ENCODE results near the gene CLDN18.

CLDN18 gene

GRCh38 chr3:138027821-138028220 is 17.9 kb downstream of the CLDN18 start:
- Histone ChIP-seq H3K36me3 (ENCODE audit: insufficient read depth, low read length) (no peaks in the 10 kb centered on the region), H3K27me3 (ENCODE audit: insufficient read depth, low read length) (no peaks in the 10 kb centered on the region), H3K9ac (ENCODE audit: low read depth, low read length) (no peak overlapping the region), H3K4me1 (ENCODE audit: insufficient read depth, low read length) (no peaks in the 10 kb centered on the region), H3K4me3 (ENCODE audit: low read length) (no peak overlapping the region), H3K9me3 (ENCODE audit: insufficient read depth, low read depth, low read length) (no peaks in the 10 kb centered on the region), H3K27ac (ENCODE audit: low read depth, low read length) (no peak overlapping the region)
- WGBS, result 87% methylated on average over 5 of the region's 5 CpGs

DNA sequence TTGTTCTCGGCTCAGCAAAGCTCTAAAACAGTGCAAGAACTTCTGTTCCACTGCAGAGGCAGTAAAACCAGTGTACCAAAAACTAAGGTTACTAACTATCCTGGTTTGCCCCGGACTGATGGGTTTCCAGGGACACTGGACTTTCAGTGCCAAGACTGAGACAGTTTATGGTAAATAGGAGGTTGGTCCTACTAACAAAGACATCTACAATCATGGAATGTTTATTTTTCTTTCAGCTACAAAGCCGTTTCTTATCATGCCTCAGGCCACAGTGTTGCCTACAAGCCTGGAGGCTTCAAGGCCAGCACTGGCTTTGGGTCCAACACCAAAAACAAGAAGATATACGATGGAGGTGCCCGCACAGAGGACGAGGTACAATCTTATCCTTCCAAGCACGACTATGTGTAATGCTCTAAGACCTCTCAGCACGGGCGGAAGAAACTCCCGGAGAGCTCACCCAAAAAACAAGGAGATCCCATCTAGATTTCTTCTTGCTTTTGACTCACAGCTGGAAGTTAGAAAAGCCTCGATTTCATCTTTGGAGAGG is 20.8 kb downstream of the CLDN18 start:
- no peaks in the 10 kb centered on the region for H3K36me3 ChIP-seq (ENCODE audit: insufficient read depth, low read length)
- H3K9ac ChIP-seq (ENCODE audit: low read depth, low read length), result no peak overlapping the region
- WGBS, result 94% methylated on average over 11 of the region's 11 CpGs
- H3K4me3 ChIP-seq (ENCODE audit: low read length), result no peak overlapping the region
- no peak overlapping the region for H3K27ac ChIP-seq (ENCODE audit: low read depth, low read length)
- H3K27me3 ChIP-seq (ENCODE audit: insufficient read depth, low read length), result no peaks in the 10 kb centered on the region
- no peaks in the 10 kb centered on the region for H3K4me1 ChIP-seq (ENCODE audit: insufficient read depth, low read length)
- H3K9me3 ChIP-seq (ENCODE audit: insufficient read depth, low read depth, low read length), result no peaks in the 10 kb centered on the region

- 83% methylated on average over 1 of the region's 3 CpGs for WGBS
- no peaks in the 10 kb centered on the region for H3K4me1 ChIP-seq (ENCODE audit: insufficient read depth, low read length)
These were observed 21.6 kb downstream of the CLDN18 start for GRCh38 chr3:138031536-138031935.

GRCh38 chr3:138032567-138032966 is 22.6 kb downstream of the CLDN18 start:
- H3K27ac ChIP-seq (ENCODE audit: low read depth, low read length), result no peak overlapping the region
- no peaks in the 10 kb centered on the region for H3K9me3 ChIP-seq (ENCODE audit: insufficient read depth, low read depth, low read length)
- no peaks in the 10 kb centered on the region for H3K27me3 ChIP-seq (ENCODE audit: insufficient read depth, low read length)
- H3K4me3 ChIP-seq (ENCODE audit: low read length), result no peak overlapping the region
- no peak overlapping the region for H3K9ac ChIP-seq (ENCODE audit: low read depth, low read length)
- WGBS, result 91% methylated on average over 3 of the region's 3 CpGs
- no peaks in the 10 kb centered on the region for H3K36me3 ChIP-seq (ENCODE audit: insufficient read depth, low read length)
- no peaks in the 10 kb centered on the region for H3K4me1 ChIP-seq (ENCODE audit: insufficient read depth, low read length)

More at GRCh38 chr3:138031536-138031935, 21.6 kb downstream of the CLDN18 start:
- no peak overlapping the region for H3K27ac ChIP-seq (ENCODE audit: low read depth, low read length)
- no peaks in the 10 kb centered on the region for H3K27me3 ChIP-seq (ENCODE audit: insufficient read depth, low read length)
- no peak overlapping the region for H3K4me3 ChIP-seq (ENCODE audit: low read length)
- H3K9me3 ChIP-seq (ENCODE audit: insufficient read depth, low read depth, low read length), result no peaks in the 10 kb centered on the region
- no peak overlapping the region for H3K9ac ChIP-seq (ENCODE audit: low read depth, low read length)
- H3K36me3 ChIP-seq (ENCODE audit: insufficient read depth, low read length), result no peaks in the 10 kb centered on the region

DNA sequence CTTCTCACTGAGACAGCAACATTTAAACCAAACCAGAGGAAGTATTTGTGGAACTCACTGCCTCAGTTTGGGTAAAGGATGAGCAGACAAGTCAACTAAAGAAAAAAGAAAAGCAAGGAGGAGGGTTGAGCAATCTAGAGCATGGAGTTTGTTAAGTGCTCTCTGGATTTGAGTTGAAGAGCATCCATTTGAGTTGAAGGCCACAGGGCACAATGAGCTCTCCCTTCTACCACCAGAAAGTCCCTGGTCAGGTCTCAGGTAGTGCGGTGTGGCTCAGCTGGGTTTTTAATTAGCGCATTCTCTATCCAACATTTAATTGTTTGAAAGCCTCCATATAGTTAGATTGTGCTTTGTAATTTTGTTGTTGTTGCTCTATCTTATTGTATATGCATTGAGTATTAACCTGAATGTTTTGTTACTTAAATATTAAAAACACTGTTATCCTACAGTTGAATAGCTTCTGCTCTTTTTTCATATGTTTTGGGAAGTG is 23.3 kb downstream of the CLDN18 start:
- Histone ChIP-seq H3K9me3 (ENCODE audit: insufficient read depth, low read depth, low read length) (no peaks in the 10 kb centered on the region), H3K9ac (ENCODE audit: low read depth, low read length) (no peak overlapping the region), H3K4me1 (ENCODE audit: insufficient read depth, low read length) (no peaks in the 10 kb centered on the region), H3K27ac (ENCODE audit: low read depth, low read length) (no peak overlapping the region), H3K4me3 (ENCODE audit: low read length) (no peak overlapping the region), H3K27me3 (ENCODE audit: insufficient read depth, low read length) (no peaks in the 10 kb centered on the region), H3K36me3 (ENCODE audit: insufficient read depth, low read length) (no peaks in the 10 kb centered on the region)
- 100% methylated on average over 2 of the region's 2 CpGs for WGBS

GRCh38 chr3:138034918-138035317 is 25.0 kb downstream of the CLDN18 start:
- H3K27ac ChIP-seq (ENCODE audit: low read depth, low read length), result no peak overlapping the region
- no peak overlapping the region for H3K9ac ChIP-seq (ENCODE audit: low read depth, low read length)
- 84% methylated on average over 1 of the region's 1 CpG for WGBS
- H3K27me3 ChIP-seq (ENCODE audit: insufficient read depth, low read length), result no peaks in the 10 kb centered on the region
- no peaks in the 10 kb centered on the region for H3K4me1 ChIP-seq (ENCODE audit: insufficient read depth, low read length)
- H3K36me3 ChIP-seq (ENCODE audit: insufficient read depth, low read length), result no peaks in the 10 kb centered on the region
- no peak overlapping the region for H3K4me3 ChIP-seq (ENCODE audit: low read length)
- H3K9me3 ChIP-seq (ENCODE audit: insufficient read depth, low read depth, low read length), result no peaks in the 10 kb centered on the region

DNA sequence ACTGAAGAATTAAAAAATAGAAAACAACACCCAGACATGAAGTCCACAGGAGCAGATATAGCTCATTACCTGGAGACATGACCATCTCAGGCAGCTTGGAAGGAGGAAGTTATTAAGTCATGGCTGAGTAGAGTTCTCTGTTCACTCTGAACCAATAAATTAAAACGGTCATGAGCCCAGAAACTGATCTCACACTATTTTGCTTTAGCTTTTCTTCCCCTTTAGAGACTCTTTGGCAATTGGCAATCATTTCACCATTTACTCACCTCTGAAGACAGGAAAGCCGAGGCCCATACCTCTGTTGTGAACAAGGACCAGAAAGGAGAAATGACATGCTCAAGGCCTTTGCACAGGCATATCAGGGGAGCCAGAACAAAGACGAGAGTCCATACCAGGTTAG is 26.6 kb downstream of the CLDN18 start:
- H3K4me3 ChIP-seq (ENCODE audit: low read length), result no peak overlapping the region
- no peaks in the 10 kb centered on the region for H3K36me3 ChIP-seq (ENCODE audit: insufficient read depth, low read length)
- H3K4me1 ChIP-seq (ENCODE audit: insufficient read depth, low read length), result no peaks in the 10 kb centered on the region
- H3K27me3 ChIP-seq (ENCODE audit: insufficient read depth, low read length), result no peaks in the 10 kb centered on the region
- H3K9me3 ChIP-seq (ENCODE audit: insufficient read depth, low read depth, low read length), result no peaks in the 10 kb centered on the region
- 86% methylated on average over 3 of the region's 3 CpGs for WGBS
- no peak overlapping the region for H3K9ac ChIP-seq (ENCODE audit: low read depth, low read length)
- H3K27ac ChIP-seq (ENCODE audit: low read depth, low read length), result no peak overlapping the region

DNA sequence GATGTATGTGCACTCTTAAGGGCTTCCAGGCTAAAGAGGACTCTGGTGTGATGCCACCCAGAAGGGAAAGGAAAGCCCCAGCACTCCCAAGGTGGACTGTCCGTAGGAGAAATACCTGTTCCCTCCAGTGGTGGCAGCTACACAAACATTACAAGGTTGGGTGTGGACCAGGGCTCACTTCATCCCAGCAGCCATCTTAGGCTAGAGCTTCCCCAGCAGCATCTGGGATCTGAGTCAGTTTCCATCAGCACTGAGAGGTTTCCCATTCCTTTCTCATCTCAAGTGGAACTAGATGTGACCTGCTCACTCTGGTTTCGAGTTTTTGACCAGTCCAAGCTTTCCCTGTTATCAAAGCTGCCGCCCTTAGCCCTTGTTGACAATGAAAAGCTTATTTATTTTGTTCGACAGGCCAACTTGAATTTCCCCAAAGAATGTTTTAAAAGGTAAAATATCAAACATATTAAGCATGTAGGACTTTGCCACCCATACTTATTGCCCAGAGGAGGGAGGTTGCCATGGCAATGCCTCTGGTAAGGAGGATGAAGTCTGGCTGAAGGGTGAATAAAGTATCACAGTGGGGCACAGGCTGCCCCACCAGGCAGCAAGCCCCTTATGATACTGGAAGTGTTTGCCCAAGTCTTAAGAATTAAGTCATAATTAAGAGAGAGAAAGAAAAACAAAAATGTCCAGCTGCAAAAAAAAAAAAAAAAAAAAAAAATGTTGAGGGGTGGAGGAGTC is 28.9 kb downstream of the CLDN18 start:
- WGBS, result 94% methylated on average over 4 of the region's 4 CpGs
- H3K4me3 ChIP-seq (ENCODE audit: low read length), result no peak overlapping the region

GRCh38 chr3:138042043-138042442 is 32.1 kb downstream of the CLDN18 start:
- Histone ChIP-seq H3K9me3 (ENCODE audit: insufficient read depth, low read depth, low read length) (no peaks in the 10 kb centered on the region), H3K9ac (ENCODE audit: low read depth, low read length) (no peak overlapping the region), H3K27ac (ENCODE audit: low read depth, low read length) (no peak overlapping the region), H3K27me3 (ENCODE audit: insufficient read depth, low read length) (no peaks in the 10 kb centered on the region), H3K36me3 (ENCODE audit: insufficient read depth, low read length) (no peaks in the 10 kb centered on the region), H3K4me1 (ENCODE audit: insufficient read depth, low read length) (peaks cover 7% of the 10 kb centered on the region), H3K4me3 (ENCODE audit: low read length) (no peak overlapping the region)
- 94% methylated on average over 2 of the region's 2 CpGs for WGBS

More for the DNA sequence above, 28.9 kb downstream of the CLDN18 start:
- no peaks in the 10 kb centered on the region for H3K4me1 ChIP-seq (ENCODE audit: insufficient read depth, low read length)
- H3K9me3 ChIP-seq (ENCODE audit: insufficient read depth, low read depth, low read length), result no peaks in the 10 kb centered on the region
- no peaks in the 10 kb centered on the region for H3K27me3 ChIP-seq (ENCODE audit: insufficient read depth, low read length)
- H3K36me3 ChIP-seq (ENCODE audit: insufficient read depth, low read length), result no peaks in the 10 kb centered on the region
- no peak overlapping the region for H3K27ac ChIP-seq (ENCODE audit: low read depth, low read length)
- H3K9ac ChIP-seq (ENCODE audit: low read depth, low read length), result no peak overlapping the region

DNA sequence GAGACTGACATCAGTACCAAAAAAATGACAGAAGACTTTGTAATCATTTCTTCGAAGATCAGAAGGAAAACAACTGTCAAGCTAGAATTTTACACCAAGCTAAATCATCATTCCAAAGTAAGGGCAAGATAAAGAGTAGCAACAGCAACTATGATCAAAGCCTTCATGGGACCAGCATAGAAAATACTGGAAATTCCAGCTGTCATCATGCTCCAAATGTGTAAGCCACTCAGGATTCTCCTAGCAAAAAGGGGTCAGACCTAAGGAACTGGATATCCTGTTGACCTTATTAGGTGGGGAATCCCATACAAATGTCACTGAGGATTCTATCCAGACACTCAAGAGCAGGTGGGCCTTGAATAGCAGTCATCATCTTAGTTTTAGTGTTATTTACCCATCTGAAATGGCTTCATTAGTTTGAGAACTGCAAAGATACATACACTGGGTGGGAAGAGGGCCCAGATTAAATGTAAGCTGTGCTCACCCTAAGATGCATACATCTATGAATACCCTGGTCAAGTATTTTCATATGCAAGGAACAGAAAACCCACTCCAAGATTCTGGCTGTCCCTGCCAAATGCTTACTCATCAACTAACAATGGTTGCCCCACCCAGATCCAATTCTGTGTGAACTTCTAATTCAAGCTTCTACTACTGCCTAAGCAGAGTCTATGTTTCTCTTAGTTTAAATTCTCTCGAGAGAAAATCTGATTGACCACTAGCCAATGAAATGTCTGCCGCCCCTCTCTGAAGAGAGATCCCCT is 33.5 kb downstream of the CLDN18 start:
- Histone ChIP-seq H3K36me3 (ENCODE audit: insufficient read depth, low read length) (no peaks in the 10 kb centered on the region), H3K9me3 (ENCODE audit: insufficient read depth, low read depth, low read length) (no peaks in the 10 kb centered on the region), H3K27ac (ENCODE audit: low read depth, low read length) (no peak overlapping the region), H3K4me1 (ENCODE audit: insufficient read depth, low read length) (peaks cover 16% of the 10 kb centered on the region), H3K4me3 (ENCODE audit: low read length) (no peak overlapping the region), H3K9ac (ENCODE audit: low read depth, low read length) (no peak overlapping the region), H3K27me3 (ENCODE audit: insufficient read depth, low read length) (no peaks in the 10 kb centered on the region)
- WGBS, result 93% methylated on average over 3 of the region's 3 CpGs

DNA sequence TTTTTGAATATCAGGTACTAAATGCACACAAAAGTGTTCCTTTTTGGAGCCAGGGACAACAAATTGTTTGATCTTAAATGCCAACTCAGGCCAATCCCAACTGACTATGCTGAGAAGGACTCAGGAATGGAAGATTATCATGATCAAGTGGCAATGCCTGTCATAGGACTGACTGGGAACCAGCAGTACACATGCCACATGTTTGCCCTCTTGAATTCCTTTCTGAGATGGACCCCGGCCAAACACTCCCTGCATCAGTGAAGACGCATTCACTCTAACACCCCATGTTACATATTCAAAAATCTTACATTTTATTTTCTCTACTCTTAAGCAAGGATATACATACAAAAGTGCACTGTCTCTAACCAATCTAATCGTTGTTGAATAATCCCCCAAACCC is 36.1 kb downstream of the CLDN18 start:
- no peak overlapping the region for H3K4me3 ChIP-seq (ENCODE audit: low read length)
- H3K27me3 ChIP-seq (ENCODE audit: insufficient read depth, low read length), result no peaks in the 10 kb centered on the region
- no peaks in the 10 kb centered on the region for H3K9me3 ChIP-seq (ENCODE audit: insufficient read depth, low read depth, low read length)
- peaks cover 16% of the 10 kb centered on the region for H3K4me1 ChIP-seq (ENCODE audit: insufficient read depth, low read length)
- 91% methylated on average over 3 of the region's 3 CpGs for WGBS
- H3K36me3 ChIP-seq (ENCODE audit: insufficient read depth, low read length), result no peaks in the 10 kb centered on the region
- no peak overlapping the region for H3K27ac ChIP-seq (ENCODE audit: low read depth, low read length)
- H3K9ac ChIP-seq (ENCODE audit: low read depth, low read length), result no peak overlapping the region
